ENCODE results near the gene NUP62.
"Not testable (repeated sequence)": the region's sequence is repeated elsewhere in the genome, so short reads cannot be mapped to it uniquely, and the experiment has no call there.

The NUP62 gene

DNA sequence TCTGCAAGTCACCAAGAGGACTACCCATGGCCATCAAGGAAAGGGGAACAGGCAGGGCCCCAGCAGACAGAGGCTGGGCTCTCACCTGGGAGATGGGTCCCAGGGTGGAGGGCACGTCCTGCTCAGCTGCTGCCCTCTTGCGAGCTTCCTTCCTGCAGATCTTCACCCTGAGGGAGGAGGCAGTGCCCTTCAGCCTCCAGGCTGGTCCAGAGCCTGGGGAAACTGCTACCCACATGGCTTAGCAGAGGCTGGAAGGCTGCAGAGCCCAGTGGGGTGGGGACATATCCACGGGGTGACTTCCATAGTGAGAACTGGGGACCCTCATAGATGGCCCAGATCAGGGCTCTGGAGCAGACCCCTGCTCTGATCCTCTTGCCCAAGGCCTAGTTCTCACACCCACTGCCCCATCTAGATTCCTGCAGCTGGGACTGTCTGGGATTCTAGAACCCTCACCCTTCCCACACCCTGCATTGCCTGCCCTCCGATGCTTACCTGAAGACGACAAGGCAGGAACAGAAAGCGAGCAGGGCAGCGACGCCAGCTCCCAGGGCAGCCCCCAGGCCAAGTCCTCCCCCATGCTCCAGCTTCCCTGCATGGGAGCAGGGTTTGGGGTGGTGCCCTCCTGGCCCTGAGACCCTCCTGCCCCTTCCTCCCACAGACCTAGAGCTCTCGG lies 22.6 kb upstream of the NUP62 start:
- DNase-seq (ENCODE audit: low spot score): no peak

DNA sequence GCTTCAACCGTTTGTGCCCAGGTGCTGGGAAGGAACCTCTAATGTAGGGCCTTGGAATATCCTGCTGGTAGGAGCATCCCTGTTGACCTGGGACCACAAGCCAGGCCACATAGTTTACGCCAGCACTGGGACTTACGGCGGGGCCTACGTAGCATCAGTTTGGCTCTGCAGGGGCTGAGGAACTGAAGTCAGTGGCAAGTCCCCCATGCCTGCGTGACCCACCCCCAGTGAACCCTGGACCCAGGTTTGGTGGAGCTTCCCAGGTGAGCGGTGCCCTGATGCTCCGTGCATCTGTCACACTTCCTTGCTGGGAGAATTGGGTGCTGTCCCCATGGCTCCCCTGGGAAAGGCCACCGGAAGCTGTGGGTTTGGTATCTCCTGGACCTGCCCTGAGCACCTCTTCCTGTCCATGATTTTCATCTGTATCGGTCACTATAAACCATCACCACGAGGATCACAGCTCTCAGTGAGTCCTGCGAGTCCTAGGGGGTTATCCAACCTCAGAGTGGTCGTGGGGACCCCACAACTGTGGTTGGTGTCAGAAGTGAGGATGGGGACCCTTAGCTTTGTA lies 21.7 kb upstream of the NUP62 start:
- DNase-seq (ENCODE audit: low spot score): no peak

DNA sequence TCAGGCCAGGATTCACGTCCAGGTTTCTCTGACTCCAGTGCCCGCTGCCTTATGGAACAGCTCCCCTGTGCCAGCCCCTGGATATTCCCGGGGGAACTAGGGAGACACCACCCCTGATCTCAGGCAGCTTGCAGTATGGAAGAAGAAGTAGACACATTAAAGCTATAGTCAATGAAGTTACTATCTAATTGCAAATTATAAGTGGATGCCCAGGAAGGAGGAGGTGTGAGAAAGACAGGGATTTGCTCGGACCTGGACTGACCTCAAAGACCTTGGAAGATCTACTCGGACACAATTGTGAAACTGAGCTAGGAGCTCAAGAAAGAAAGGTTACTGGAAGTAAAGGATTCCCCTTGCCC lies 21.3 kb upstream of the NUP62 start:
- no peak for DNase-seq (ENCODE audit: low spot score)

DNA sequence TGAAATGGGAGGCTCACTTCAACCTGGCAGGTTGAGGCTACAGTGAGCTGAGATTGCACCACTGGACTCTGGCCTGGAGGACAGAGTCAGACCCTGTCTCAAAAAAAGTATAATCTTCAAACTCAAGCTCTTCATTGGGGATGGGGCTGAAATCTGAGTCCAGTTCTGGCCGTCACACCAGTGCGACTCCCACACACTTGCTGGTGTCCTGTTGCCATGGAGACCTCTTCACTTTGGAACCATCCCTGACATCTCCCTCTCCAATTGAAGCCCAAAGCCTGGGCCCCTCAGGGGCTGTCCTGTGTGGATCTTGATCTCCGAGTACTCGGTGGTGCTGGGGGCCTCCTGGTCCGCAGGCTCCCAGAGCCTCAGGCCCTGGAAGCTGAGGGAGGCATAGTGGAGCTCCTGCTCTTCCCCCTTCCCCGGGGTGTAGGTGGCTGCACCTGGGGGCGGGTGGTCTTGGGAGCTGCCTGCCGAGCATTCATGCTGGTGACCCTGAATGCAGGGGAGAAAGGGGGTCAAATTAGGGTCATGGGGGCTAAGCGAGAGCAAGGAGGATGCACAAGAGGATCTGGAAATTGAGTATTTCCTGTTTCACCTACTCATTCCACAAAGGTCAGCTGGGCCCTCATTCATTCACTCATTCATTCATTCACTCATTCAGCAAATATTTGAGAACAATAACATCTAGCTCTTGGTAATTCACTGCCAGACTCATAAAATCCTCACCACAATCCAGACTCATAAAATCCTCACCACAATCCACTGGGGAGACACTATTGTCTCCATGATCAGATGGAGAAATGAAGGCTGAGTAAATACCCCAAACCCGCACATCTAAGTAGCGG lies 20.7 kb upstream of the NUP62 start:
- no peak for DNase-seq (ENCODE audit: low spot score)

DNA sequence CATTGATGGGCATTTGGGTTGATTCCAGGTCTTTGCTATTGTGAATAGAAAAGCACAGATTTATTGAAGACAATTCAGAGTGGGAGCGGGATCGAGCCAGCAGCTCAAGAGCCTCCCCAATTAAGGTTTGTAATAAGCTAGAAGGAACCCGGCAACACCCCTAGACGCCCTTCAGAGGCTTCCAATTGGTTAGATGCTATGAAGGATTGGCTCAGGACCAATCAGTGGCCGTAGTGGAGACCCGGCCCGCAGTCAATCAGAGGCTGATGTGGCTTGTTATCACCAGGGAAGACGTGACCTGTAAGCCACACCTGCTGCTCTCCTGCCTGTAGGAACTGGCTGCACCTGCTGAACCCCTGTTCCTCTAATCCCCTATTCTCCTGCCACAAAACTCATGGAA lies 17.1 kb upstream of the NUP62 start:
- DNase-seq (ENCODE audit: low spot score): no peak

DNA sequence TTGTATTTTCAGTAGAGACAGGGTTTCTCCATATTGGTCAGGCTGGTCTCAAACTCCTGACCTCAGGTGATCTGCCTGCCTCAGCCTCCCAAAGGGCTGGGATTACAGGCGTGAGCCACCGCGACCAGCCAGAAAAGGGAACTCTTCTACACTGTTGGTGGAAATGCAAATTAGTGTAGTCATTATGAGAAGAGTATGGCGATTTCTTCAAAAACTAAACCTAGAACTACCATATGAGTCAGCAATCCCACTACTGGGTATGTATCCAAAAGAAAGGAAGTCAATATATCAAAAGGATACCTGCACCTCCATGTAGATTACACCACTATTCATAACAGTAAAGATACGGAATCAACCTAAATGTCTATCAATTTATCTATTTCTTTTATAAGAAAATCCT lies 15.3 kb upstream of the NUP62 start:
- not testable (repeated sequence) for DNase-seq (ENCODE audit: low spot score)

DNA sequence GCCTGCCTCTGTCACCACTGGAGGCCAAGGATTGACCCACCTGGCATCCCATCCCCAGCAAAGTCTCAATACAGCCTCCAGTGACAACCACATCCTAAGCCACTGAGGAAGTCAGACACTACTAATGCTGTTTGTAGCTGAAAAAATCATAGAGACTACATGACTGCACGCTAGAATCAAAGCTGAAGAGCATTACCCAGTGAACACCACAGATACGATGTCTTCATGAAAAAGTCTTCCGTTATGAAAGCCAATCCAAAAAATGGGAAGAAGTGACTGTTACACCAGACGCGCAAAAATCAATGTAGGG lies 11.1 kb upstream of the NUP62 start:
- no peak for DNase-seq (ENCODE audit: low spot score)

DNA sequence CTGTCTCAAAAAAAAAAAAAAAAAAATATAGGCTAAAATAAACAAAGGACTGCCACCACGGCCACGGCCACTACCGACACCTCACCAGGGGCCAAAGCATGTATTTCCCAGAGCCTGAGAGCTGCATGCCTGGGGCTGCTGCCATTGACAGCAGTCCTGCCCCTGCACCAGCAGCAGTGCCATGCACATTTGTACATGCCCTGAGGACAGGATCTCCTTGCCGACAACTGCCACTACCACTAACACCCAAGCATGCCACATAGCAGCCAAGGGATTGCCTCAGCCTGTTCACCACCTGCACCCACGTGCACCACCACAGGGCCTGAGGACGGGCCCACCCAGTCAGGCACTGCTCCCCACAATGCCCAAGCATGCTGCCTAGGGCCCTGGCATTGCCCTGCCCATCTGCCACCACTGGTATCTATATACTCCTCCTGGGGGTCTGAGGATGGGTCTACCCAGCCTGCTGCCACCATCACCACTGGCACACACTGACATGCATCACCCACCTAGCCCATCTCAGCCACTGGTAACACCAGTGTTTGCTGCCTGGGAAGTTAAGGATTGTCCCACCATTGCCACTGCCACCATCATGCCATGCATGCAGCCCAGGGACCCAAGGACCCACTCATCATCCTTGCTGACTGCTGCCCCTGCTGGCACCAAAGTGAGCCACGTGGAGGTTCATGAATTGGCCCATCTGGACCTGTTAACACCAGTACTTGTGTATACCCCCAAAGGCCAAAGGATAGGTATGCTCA lies 10.6 kb upstream of the NUP62 start:
- DNase-seq (ENCODE audit: low spot score): no peak

DNA sequence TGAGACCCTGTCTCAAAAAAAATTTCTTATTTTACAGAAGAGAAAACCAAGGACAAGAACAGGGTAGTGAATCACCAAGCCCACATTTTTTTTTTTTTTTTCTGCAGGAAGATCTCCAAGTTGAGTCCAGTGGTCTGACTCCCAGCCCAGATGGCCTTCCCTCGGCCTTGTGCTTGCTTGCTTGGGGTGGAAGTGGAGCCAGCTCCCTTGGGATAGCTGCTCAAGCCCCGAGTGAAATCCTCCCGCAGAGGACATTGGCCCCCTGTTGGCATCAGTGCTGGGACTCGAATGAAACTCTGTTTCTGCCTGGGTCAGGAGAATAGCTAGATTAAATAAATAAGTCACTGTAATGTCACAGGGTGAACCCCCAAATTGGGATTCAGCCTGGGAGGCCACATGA lies 9.4 kb upstream of the NUP62 start:
- DNase-seq (ENCODE audit: low spot score): no peak

DNA sequence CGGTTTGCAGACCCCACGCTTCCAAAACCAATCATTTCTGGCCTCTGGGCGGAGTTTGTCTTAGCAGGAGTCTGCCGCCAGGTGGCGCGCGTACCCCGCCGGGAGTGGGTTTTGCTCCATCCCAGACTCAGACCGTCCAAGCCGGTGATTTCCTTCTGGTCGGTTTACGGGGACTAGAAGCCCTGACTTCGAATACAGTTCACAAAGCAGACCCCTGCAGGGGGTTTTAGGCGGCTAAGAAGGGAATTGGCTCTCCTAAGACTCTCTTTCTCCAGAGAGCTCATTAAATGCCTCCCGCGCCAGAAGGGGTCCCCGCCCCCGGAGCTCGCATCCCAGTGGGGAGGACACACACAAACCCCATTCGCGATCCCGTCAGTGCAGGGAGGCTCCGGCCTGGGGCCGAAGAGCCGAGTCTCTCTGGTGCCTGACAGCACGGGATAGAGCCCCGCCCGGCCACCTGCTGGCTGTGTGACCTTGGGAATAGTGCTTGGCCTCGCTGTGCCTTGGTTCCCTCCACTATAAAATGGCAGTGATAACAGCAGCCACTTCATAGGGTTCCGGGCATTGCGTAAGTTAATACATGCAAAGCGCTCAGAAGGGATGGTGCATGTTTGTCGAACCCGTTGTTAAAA lies 8.6 kb upstream of the NUP62 start:
- peak; percentile 66 for DNase-seq (ENCODE audit: low spot score)

DNA sequence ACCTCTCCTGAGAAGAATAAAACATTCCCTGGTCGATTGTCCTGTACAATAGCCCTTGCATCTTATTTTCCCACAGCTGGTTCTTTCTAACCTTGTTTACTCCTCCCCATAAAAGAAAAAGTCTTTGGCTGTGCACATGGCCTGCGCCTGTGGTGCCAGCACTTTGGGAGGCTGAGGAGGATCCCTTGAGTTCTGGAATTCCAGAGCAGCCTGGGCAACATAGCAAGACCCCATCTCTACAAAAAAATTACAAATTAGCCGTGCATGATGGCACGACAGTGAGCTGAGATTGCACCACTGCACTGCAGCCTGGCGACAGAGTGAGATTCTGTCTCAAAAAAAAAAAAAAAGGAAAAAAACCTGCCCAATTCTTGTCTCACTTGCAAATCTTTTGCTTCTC lies 7.2 kb upstream of the NUP62 start:
- DNase-seq (ENCODE audit: low spot score): no peak

DNA sequence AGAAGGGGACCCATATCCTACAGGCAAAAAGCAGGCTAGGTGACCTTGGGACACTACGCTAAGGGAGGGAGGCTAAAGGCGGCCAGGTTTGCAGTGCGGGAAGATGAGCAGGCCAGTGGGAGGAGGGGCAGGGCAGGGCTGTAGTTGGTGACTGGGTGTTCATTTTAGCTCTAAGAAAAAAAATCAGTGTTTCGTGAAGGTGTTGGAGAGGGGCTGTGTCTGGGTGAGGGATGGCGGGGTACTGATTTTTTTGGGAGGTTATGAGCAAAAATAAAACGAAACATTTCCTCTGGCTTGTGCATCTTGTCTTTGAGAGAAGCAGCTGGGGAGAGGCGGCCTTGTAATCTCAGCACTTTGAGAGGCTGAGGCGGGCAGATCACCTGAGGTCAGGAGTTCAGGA lies 4.3 kb upstream of the NUP62 start:
- DNase-seq (ENCODE audit: low spot score): no peak

DNA sequence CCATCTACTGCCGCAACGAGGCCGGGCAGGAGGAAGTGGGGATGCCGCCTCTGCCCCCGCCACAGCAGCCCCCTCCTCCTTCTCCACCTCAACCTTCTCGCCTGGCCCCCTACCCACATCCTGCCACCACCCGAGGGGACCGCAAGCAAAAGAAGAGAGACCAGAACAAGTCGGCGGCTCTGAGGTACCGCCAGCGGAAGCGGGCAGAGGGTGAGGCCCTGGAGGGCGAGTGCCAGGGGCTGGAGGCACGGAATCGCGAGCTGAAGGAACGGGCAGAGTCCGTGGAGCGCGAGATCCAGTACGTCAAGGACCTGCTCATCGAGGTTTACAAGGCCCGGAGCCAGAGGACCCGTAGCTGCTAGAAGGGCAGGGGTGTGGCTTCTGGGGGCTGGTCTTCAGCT lies 3.4 kb upstream of the NUP62 start:
- DNase-seq (ENCODE audit: low spot score): no peak

DNA sequence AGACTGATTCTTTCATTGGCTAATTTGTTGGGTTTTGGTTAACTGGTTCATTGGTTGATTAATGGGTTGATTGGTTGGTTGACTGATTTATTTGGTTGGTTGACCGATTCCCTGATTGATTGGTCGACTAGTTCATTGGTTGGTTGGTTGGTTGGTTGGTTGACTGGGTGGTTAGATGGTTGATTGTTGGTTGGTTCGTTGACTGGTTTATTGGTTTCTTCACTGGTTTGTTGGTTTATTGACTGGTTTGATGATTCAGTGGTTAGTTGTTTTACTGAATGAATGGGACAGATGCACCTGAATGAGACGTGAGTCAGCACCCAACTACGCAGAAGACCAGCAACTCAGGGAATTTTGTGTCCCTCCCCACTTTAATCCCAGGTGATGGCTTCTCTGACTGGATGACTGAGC lies 2.7 kb upstream of the NUP62 start:
- DNase-seq (ENCODE audit: low spot score): peak; percentile 90

DNA sequence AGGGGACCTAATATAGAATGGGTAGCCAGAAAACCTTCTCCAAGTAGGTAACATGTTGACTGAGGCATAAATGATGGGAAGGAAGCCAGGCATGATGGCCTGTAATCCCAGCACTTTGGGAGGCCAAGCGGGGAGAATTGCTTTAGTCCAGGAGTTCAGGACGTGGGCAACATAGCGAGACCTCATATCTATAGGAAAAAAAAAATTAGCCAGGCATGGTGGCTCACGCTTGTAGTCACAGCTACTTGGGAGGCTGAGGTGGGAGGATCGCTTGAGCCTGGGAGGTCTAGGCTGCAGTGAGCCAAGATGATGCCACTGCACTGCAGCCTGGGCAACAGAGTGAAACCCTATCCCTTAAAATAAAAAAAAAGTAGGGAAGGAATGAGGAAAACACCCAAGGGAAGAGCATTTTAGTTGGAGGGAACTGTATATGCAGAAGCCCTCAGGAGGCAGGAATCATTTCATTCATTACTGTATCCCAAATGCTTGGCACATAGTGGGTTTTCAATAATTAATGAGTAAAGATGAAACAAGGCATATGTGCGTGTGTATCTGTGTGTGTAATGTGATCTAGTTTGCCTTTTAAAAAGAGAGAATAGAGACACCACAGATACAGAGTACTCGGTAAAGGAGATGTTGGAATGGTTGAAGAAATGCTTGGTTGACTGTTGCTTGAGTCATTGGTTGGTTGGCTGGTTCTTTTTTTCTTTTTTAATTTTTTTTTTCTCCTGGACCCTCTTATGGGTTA lies 2.2 kb upstream of the NUP62 start:
- DNase-seq (ENCODE audit: low spot score): no peak

DNA sequence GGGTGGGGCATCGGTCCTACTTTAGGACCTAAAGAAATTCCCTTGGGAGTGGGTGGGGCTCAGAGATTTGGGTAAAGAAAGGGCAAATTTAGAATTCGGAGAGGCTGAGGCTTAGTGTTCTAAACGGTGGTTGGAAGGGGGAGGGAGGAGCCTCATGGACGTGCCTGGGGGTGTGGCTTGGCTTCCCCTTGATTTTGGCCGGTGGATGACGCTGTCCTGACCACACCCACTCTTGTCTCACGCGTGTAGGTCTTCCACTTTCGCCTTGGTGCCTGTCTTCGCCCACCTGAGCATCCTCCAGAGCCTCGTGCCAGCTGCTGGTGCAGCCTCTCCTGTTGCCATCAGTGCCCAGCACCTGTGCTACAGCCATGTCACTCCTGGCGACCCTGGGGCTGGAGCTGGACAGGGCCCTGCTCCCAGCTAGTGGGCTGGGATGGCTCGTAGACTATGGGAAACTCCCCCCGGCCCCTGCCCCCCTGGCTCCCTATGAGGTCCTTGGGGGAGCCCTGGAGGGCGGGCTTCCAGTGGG lies 1.2 kb upstream of the NUP62 start:
- DNase-seq (ENCODE audit: low spot score): no peak

DNA sequence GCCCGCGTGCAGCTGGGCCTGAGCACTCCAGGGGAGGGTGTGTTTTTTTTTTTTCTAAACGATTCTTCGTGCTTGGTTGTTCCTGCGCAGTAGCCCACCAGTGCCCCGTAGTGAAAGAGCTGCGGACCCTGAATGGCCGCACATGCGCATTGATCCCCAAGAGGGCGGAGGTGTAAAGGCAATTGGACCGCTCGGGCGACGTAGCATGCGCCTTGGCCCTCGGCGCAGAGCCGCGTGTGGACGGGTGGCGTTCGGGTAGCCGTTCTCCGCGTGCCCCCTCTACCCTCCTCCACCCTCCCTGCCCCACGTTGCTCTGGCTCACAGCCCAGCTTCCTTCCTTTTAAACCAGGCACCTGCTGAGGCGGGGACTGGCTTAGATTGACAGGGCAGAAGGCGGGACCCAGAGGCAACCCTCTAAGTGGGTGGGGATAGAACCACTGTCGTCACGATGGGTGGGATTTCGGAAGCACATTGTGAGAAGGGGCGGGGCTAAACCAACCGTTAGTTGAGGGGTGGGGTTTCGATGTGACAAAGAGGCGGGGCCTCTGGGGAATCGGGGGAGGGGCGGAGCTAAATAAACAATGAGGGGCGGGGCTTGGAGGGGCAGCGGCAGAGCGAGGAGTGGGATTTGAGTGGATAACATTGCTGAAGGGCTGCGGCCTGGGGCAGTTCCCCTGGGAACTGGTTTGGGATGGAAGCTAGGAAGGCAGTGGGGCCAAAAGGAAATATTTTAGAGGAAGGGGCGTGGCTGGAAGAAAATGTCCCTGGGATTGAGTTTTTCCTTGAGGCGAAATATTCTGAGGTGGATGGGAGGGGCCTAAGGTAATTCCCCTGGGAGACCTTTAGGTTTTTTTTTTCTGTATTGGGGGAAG lies 543 bp upstream of the NUP62 start:
- peak; percentile 97 for DNase-seq (ENCODE audit: low spot score)

DNA sequence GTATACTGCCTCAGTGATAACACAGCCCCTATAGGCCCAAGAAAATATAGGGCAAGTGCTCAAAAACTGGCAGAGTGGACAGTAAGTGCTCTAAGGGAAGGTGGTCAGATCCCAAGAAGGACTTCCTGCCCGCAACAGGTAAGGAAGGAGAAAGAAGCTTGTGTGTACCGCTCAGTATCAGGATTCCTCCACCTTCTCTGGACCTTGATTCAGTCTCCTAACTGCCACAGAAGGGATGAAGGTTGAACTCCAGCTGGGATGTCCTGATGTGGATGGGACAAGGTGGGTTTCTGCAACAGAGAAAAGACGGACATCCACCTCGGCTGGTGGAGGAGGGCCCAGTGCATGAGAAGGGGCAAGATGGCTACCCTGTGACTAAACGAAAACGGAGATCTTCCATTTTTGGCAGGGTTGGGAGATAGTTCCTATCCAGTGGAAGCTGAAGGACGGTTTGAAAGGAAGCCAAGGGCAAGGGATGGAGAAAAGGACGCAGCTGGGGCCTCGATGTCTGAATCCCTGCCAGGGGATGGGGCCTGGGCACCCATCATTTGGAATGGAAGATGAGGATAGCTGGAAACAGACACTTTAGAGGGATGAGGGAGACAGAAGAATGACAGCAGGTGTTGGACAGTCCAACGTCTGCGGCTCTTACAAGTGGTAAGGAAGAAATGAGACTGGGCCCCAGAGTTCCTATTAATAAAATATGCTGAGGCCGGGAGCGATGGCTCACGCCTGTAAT lies 1.6 kb downstream of the NUP62 start:
- no peak for DNase-seq (ENCODE audit: low spot score)

DNA sequence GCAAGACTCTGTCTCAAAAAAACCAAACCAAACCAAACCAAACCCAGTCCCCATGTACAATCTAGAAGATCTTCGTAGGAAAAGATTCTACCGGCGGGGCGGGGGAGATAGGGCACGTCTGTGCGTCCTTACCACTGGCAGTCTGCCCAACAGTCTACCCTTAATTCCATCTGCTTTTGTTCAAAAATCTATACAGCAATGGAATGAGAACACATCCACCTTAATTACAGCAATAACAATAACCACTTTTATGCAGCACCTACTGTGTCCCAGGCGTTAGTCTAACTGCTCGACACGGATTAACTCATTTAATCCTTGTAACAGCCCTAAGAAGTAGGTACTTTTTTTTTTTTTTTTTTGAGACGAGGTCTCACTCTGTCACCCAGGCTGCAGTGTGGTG lies 2.8 kb downstream of the NUP62 start:
- no peak for DNase-seq (ENCODE audit: low spot score)

DNA sequence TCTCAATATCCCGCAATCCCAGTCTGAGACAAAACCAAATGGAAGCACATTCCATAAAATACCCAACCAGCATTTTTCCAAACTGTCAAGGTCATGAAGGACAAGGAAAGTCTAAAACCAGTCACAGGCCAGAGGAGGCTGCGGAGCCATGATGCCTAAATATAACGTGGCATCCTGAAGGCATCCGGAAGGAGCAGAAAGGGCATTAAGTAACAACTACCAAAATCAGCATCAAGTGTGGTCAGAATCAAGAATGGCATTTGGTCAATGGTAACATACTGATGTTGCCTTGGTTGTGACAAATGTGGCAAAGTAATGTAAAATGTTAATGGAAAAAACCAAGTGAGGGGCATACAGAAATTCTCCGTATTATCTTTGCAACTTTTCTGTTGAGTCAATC lies 3.8 kb downstream of the NUP62 start:
- no peak for DNase-seq (ENCODE audit: low spot score)
